ENCODE data around the gene NDUFAF3. TPM values are rescaled to one million over a fixed set of nuclear protein-coding genes. Genes with fewer than 3 reads are reported as not detected.

Gene NDUFAF3
- total and polyA plus RNA-seq, 2 donors (not counting 1 experiment from before 2014, with no cell fraction given): 61.0 to 67.5 TPM

GRCh38 chr3:49013738-49014660, 7.9 kb upstream of the NDUFAF3 start:
- Histone ChIP-seq H3K36me3 (replicated peaks in 1 of 2; ENCODE audit: control extremely low read depth in 1 of 2, control insufficient read depth in 1 of 2, extremely low read depth in 1 of 2, insufficient read depth in 2 of 2, low read length in 1 of 2) (peaks cover 1 to 42% of the 10 kb centered on the region in 2 experiments), H4K20me1 (ENCODE audit: control insufficient read depth, insufficient read depth, low read length, poor library complexity, severe bottlenecking) (peaks cover 52% of the 10 kb centered on the region), H3K79me2 (ENCODE audit: control insufficient read depth, insufficient read depth, low read length) (peaks cover 46% of the 10 kb centered on the region), H3K27me3 (replicated peaks in 1 of 4; ENCODE audit: control extremely low read depth in 1 of 4, control insufficient read depth in 3 of 4, insufficient read depth in 4 of 4, low read length in 3 of 4) (no peaks in the 10 kb centered on the region), H3K9ac (ENCODE audit: low read length) (no peak overlapping the region), H2AFZ (ENCODE audit: insufficient read depth, low read depth, low read length, poor library complexity, severe bottlenecking) (no peak overlapping the region), H3K27ac (ENCODE audit: low read length in 2 of 2) (no peak overlapping the region), H3K4me3 (ENCODE audit: control extremely low read depth in 1 of 5, extremely low read depth in 1 of 5, insufficient read depth in 1 of 5, low read depth in 2 of 5, low read length in 4 of 5) (no peak overlapping the region), H3K9me3 (ENCODE audit: control extremely low read depth in 1 of 3, control insufficient read depth in 2 of 3, insufficient read depth in 1 of 3, low read length in 2 of 3) (no peaks in the 10 kb centered on the region), H3K4me2 (replicated peaks; ENCODE audit: low read depth, low read length, poor library complexity, severe bottlenecking) (no peak overlapping the region), H3K4me1 (ENCODE audit: control insufficient read depth in 2 of 2, insufficient read depth in 2 of 2, low read length in 2 of 2) (peaks cover 10 to 14% of the 10 kb centered on the region in 2 donors)
- POLR2A ChIA-PET: interaction anchor here (0.6 kb wide), 1 partner anchor 81 kb away, joined by 3 read pairs; no protein-coding TSS in a partner anchor
- H3K4me3 Mint-ChIP-seq: no peak overlapping the region
- peaks cover 32% of the 10 kb centered on the region for H3K4me1 Mint-ChIP-seq
- 87% methylated on average over 21 of the region's 24 CpGs for WGBS (ENCODE audit: insufficient coverage)
- no peaks in the 10 kb centered on the region for H3K9me3 Mint-ChIP-seq (ENCODE audit: insufficient read depth)
- CTCF ChIA-PET: interaction anchor here (0.6 to 5.6 kb wide), 5 partner anchors 9 to 65 kb away, joined by 3 to 69 read pairs (median 6); partner anchors contain the start of genes NDUFAF3 and P4HTM
- ATAC-seq (ENCODE audit: low read depth) (peak; percentile 48), DNase-seq (peak; percentile 64)
- no peak for TF ChIP-seq EZH2 (IDR thresholded peaks at IDR 0.05; ENCODE audit: borderline replicate concordance, insufficient read depth, low read depth, low read length, poor library complexity, severe bottlenecking)
- peak; percentile 56 for TF ChIP-seq CTCF (IDR thresholded peaks at IDR 0.05)
- H3K27me3 Mint-ChIP-seq: no peaks in the 10 kb centered on the region
- H3K27ac Mint-ChIP-seq: no peak overlapping the region
- intact Hi-C loops (cut with micrococcal nuclease): no loop called here

DNA sequence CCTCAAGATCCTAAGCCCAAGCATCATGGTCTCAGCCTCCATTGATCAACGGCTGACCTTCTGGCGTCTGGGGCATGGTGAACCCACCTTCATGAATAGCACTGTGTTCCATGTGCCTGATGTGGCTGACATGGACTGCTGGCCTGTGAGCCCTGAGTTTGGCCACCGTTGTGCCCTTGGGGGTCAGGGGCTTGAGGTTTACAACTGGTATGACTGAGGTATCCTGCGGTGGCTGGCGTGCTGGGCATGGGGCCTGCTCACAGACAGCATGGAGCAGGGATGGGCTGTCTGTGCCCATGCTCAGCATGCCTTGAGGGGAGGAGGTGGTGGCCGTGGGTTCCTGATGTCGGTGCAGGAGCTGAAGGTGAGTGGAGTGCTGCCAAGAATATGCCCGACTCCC, 6.8 kb upstream of the NDUFAF3 start:
- Histone ChIP-seq H3K4me1 (ENCODE audit: control insufficient read depth in 2 of 2, insufficient read depth in 2 of 2, low read length in 2 of 2) (peaks cover 18 to 24% of the 10 kb centered on the region in 2 donors), H3K9ac (ENCODE audit: low read length) (no peak overlapping the region), H3K9me3 (ENCODE audit: control extremely low read depth in 1 of 3, control insufficient read depth in 2 of 3, insufficient read depth in 1 of 3, low read length in 2 of 3) (no peaks in the 10 kb centered on the region), H3K27ac (ENCODE audit: low read length in 2 of 2) (no peak overlapping the region), H3K79me2 (ENCODE audit: control insufficient read depth, insufficient read depth, low read length) (peaks cover 43% of the 10 kb centered on the region), H2AFZ (ENCODE audit: insufficient read depth, low read depth, low read length, poor library complexity, severe bottlenecking) (no peak overlapping the region), H3K4me2 (replicated peaks; ENCODE audit: low read depth, low read length, poor library complexity, severe bottlenecking) (no peak overlapping the region), H3K36me3 (replicated peaks in 1 of 2; ENCODE audit: control extremely low read depth in 1 of 2, control insufficient read depth in 1 of 2, extremely low read depth in 1 of 2, insufficient read depth in 2 of 2, low read length in 1 of 2) (peaks cover 1 to 42% of the 10 kb centered on the region in 2 experiments), H3K27me3 (replicated peaks in 1 of 4; ENCODE audit: control extremely low read depth in 1 of 4, control insufficient read depth in 3 of 4, insufficient read depth in 4 of 4, low read length in 3 of 4) (no peaks in the 10 kb centered on the region), H4K20me1 (ENCODE audit: control insufficient read depth, insufficient read depth, low read length, poor library complexity, severe bottlenecking) (peaks cover 46% of the 10 kb centered on the region), H3K4me3 (ENCODE audit: control extremely low read depth in 1 of 5, extremely low read depth in 1 of 5, insufficient read depth in 1 of 5, low read depth in 2 of 5, low read length in 4 of 5) (no peak overlapping the region)
- POLR2A ChIA-PET: no interaction called here
- Mint-ChIP-seq H3K9me3 (ENCODE audit: insufficient read depth) (no peaks in the 10 kb centered on the region), H3K27ac (peak overlapping the region; percentile 12), H3K4me1 (peaks cover 33% of the 10 kb centered on the region), H3K27me3 (no peaks in the 10 kb centered on the region), H3K4me3 (peak overlapping the region; percentile 10)
- DNase-seq (no peak), ATAC-seq (ENCODE audit: low read depth) (no peak)
- intact Hi-C loops (cut with micrococcal nuclease): no loop called here
- CTCF ChIA-PET: interaction anchor here (1.5 to 5.6 kb wide), 3 partner anchors 8 to 28 kb away, joined by 5 to 69 read pairs (median 6); partner anchors contain the start of genes P4HTM and WDR6
- TF ChIP-seq EZH2 (IDR thresholded peaks at IDR 0.05; ENCODE audit: borderline replicate concordance, insufficient read depth, low read depth, low read length, poor library complexity, severe bottlenecking) (no peak), CTCF (IDR thresholded peaks at IDR 0.05) (no peak)
- 92% methylated on average over 5 of the region's 8 CpGs for WGBS (ENCODE audit: insufficient coverage)
